Ovary (tissue), 3 donors: ENCODE measurements around the gene TUBA1B.

Experiments used
- CTCF ChIP-seq, 3 donors: fragments of 450-650 bp in 2 of 3; fragments of 200-600 bp in 1 of 3; IDR thresholded peaks; one replicate each; pipeline versions ENCODE4 v1.5.1 to v1.8.0; 2016 to 2022; ENCODE audit warnings: antibody characterized with exemption in 3 of 3, mild to moderate bottlenecking in 1 of 3
- EP300 ChIP-seq: sonication (generic); formaldehyde crosslinking; IDR thresholded peaks from one replicate; pipeline ENCODE4 v1.6.1; 2017; ENCODE audit warnings: antibody characterized with exemption
- donor health status: DM: no; HTN: no; CAD: no.

GRCh38 chr12:49138587-49138986 is 7.4 kb upstream of the TUBA1B start:
- TF ChIP-seq CTCF (IDR thresholded peaks at IDR 0.05) (no peak), EP300 (no peak)
